HepG2 (cell line): ENCODE results near the gene CHAF1A. TPM values are rescaled to one million over a fixed set of nuclear protein-coding genes. Genes with fewer than 3 reads are reported as not detected.
A peak's percentile ranks its signal among the peaks of the same experiment; 100 is the strongest.

ENCODE experiments used
- NFYB ChIP-seq: sonication (generic); formaldehyde crosslinking; IDR thresholded peaks from 2 replicates; pipeline ENCODE4 v1.4.0; 2020; ENCODE audit warnings: missing genetic modification reagents
- RXRA ChIP-seq: sonication (generic); formaldehyde crosslinking; IDR thresholded peaks from 2 replicates; pipeline ENCODE4 v1.5.1; 2020; ENCODE audit warnings: missing genetic modification reagents
- SNAPC2 ChIP-seq: sonication (generic); formaldehyde crosslinking; IDR thresholded peaks from 2 replicates; pipeline ENCODE4 v1.8.1; 2022; ENCODE audit warnings: mild to moderate bottlenecking, missing genetic modification reagents
- SP140L ChIP-seq: sonication (generic); formaldehyde crosslinking; IDR thresholded peaks from 2 replicates; pipeline ENCODE4 v1.4.0; 2020; ENCODE audit warnings: missing genetic modification reagents, borderline replicate concordance
- SYNCRIP ChIP-seq: fragments of 200-400 bp; formaldehyde crosslinking; IDR thresholded peaks from 2 replicates; pipeline ENCODE4 v1.6.1; 2018; ENCODE audit warnings: mild to moderate bottlenecking, low read depth, low read length; ENCODE audit not compliant: insufficient read depth
- ZFP36L1 ChIP-seq: sonication (generic); formaldehyde crosslinking; IDR thresholded peaks from 2 replicates; pipeline ENCODE4 v1.8.0; 2022; ENCODE audit warnings: mild to moderate bottlenecking, missing genetic modification reagents, moderate library complexity
- ZNF124 ChIP-seq: sonication (generic); formaldehyde crosslinking; IDR thresholded peaks from 2 replicates; pipeline ENCODE4 v1.4.0; 2020; ENCODE audit warnings: missing genetic modification reagents
- ZNF446 ChIP-seq: sonication (generic); formaldehyde crosslinking; IDR thresholded peaks from 2 replicates; pipeline ENCODE4 v1.5.0; 2020; ENCODE audit warnings: mild to moderate bottlenecking, missing genetic modification reagents
- ZNF772 ChIP-seq: sonication (generic); formaldehyde crosslinking; IDR thresholded peaks from 2 replicates; pipeline ENCODE4 v1.5.0; 2020; ENCODE audit warnings: mild to moderate bottlenecking, missing genetic modification reagents
- ZSCAN25 ChIP-seq: sonication (generic); formaldehyde crosslinking; IDR thresholded peaks from 2 replicates; pipeline ENCODE4 v1.8.0; 2022; ENCODE audit warnings: mild to moderate bottlenecking, missing genetic modification reagents
- ZSCAN30 ChIP-seq: sonication (generic); formaldehyde crosslinking; IDR thresholded peaks from 2 replicates; pipeline ENCODE4 v1.5.0; 2020; ENCODE audit warnings: mild to moderate bottlenecking, missing genetic modification reagents
- polyA plus RNA-seq, 8 experiments: library from polyadenylated mRNA; depleted of rRNA in 3 of 8; stranded (reverse) in 7 of 8; unstranded in 1 of 8; fragments of >200 nt; fragmentation: Illumina TruSeq in 4 of 8; extraction: Trizol in 4 of 8; gene quantifications; 2 replicates each; pipeline versions ENCODE4 v1.2.1 to v1.2.3, GENCODE V29; 2011 to 2016; ENCODE audit warnings: low read depth in 4 of 8, missing spikeins in 1 of 8, mixed read lengths in 1 of 8; ENCODE audit not compliant: insufficient read depth in 1 of 8
- total RNA-seq, 5 experiments: library from RNA; depleted of rRNA; stranded (reverse); fragments of >200 nt; fragmentation: Illumina TruSeq; extraction: Trizol; gene quantifications; 2 replicates each; pipeline ENCODE4 v1.2.3, GENCODE V29; 2016; ENCODE audit warnings: low read depth in 1 of 5
- TF ChIP-seq, protein P1 (sequence below), 2 experiments: sonication (generic) in 1 of 2; formaldehyde crosslinking in 1 of 2; IDR thresholded peaks; 2 replicates each; pipeline versions ENCODE4 v1.4.0 to v1.6.1; 2016 to 2020; ENCODE audit warnings: borderline replicate concordance in 1 of 2, low read depth in 1 of 2, mild to moderate bottlenecking in 1 of 2, missing genetic modification reagents in 1 of 2
- TF ChIP-seq, protein P2 (sequence below): sonication (generic); formaldehyde crosslinking; IDR thresholded peaks from 2 replicates; pipeline ENCODE4 v1.5.1; 2020; ENCODE audit warnings: missing genetic modification reagents, mild to moderate bottlenecking, borderline replicate concordance
- TF ChIP-seq, protein P3 (sequence below): sonication (generic); formaldehyde crosslinking; IDR thresholded peaks from 2 replicates; pipeline ENCODE4 v1.5.1; 2020; ENCODE audit warnings: missing genetic modification reagents, mild to moderate bottlenecking, borderline replicate concordance
- TF ChIP-seq, protein P4 (sequence below): fragments of 450-650 bp; IDR thresholded peaks from 2 replicates; pipeline ENCODE4 v1.6.1; 2017
- TF ChIP-seq, protein P5 (sequence below): sonication (generic); formaldehyde crosslinking; IDR thresholded peaks from 2 replicates; pipeline ENCODE4 v1.9.0; 2021; ENCODE audit warnings: missing genetic modification reagents, borderline replicate concordance

Gene CHAF1A
- total and polyA plus RNA-seq, 2 of the 13 experiments (the other 11 are each of a cell fraction or from before 2014, with no cell fraction given), result 11.0 to 34.8 TPM

DNA sequence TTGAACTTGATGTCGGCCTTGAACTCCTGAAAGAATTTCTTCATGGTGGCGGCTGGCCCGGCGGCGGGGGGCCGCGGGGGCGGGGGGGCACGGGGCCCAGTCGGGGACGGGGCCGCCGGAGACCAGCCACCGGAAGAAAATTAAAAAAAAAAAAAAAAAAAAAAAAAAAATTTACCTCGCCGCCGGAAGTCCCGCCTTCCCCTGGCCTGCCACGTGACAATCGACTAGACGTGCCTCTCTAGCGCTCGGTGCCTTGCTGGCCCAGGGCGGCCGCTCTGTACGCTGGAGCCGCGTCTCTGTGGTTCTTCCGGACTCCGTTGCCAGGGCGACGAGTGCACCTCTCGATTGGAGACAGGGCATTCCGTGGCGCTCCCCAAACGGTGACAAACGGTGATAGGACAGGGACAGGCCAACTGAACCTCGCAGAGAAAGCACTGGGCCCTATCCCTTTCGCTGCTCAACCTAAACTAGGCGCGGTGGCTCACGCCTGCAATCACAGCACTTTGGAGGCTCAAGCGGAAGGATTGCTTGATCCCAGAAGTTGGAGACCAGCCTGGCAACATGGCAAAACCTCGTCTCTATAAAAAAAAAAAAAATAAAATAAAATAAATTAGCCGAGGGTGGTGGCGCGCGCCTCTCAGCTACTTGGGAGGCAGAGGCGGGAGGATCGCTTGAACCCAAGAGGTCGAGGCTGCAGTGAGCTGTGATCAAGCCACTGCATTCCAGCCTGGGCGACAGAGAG, 55.4 kb downstream of the CHAF1A start, which contains the start of gene UBXN6 (continued):
- TF ChIP-seq, protein P1, sequence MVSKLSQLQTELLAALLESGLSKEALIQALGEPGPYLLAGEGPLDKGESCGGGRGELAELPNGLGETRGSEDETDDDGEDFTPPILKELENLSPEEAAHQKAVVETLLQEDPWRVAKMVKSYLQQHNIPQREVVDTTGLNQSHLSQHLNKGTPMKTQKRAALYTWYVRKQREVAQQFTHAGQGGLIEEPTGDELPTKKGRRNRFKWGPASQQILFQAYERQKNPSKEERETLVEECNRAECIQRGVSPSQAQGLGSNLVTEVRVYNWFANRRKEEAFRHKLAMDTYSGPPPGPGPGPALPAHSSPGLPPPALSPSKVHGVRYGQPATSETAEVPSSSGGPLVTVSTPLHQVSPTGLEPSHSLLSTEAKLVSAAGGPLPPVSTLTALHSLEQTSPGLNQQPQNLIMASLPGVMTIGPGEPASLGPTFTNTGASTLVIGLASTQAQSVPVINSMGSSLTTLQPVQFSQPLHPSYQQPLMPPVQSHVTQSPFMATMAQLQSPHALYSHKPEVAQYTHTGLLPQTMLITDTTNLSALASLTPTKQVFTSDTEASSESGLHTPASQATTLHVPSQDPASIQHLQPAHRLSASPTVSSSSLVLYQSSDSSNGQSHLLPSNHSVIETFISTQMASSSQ (IDR thresholded peaks at IDR 0.05; ENCODE audit: low read depth), result no peak
- TF ChIP-seq, protein P1 (CRISPR knock-in tag; IDR thresholded peaks at IDR 0.05; ENCODE audit: borderline replicate concordance), result 0 out of 2 replicates have a peak, but pooled peaks have one; percentile 20
- TF ChIP-seq, protein P2, sequence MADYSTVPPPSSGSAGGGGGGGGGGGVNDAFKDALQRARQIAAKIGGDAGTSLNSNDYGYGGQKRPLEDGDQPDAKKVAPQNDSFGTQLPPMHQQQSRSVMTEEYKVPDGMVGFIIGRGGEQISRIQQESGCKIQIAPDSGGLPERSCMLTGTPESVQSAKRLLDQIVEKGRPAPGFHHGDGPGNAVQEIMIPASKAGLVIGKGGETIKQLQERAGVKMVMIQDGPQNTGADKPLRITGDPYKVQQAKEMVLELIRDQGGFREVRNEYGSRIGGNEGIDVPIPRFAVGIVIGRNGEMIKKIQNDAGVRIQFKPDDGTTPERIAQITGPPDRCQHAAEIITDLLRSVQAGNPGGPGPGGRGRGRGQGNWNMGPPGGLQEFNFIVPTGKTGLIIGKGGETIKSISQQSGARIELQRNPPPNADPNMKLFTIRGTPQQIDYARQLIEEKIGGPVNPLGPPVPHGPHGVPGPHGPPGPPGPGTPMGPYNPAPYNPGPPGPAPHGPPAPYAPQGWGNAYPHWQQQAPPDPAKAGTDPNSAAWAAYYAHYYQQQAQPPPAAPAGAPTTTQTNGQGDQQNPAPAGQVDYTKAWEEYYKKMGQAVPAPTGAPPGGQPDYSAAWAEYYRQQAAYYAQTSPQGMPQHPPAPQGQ (CRISPR knock-in tag), result no peak
- TF ChIP-seq, protein P3, sequence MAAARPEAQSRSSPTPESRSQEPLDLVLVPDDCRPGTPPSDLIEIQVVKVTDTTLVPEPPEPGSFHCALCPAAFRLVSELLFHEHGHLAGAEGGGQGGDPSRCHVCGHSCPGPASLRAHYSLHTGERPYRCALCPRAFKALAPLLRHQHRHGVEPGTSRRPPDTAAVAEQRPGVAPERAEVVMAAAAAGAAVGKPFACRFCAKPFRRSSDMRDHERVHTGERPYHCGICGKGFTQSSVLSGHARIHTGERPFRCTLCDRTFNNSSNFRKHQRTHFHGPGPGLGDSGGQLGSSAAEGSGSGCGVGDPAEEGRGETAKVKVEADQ (CRISPR knock-in tag), result no peak; the same call in 1 of the 2 replicates
- TF ChIP-seq NFYB (CRISPR knock-in tag), result peak; percentile 27; the same call in 1 of the 2 replicates
- TF ChIP-seq SYNCRIP, result no peak
- TF ChIP-seq, protein P4, sequence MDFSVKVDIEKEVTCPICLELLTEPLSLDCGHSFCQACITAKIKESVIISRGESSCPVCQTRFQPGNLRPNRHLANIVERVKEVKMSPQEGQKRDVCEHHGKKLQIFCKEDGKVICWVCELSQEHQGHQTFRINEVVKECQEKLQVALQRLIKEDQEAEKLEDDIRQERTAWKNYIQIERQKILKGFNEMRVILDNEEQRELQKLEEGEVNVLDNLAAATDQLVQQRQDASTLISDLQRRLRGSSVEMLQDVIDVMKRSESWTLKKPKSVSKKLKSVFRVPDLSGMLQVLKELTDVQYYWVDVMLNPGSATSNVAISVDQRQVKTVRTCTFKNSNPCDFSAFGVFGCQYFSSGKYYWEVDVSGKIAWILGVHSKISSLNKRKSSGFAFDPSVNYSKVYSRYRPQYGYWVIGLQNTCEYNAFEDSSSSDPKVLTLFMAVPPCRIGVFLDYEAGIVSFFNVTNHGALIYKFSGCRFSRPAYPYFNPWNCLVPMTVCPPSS, result no peak
- peak; percentile 64; the same call in 1 of the 2 replicates for TF ChIP-seq ZSCAN25 (CRISPR knock-in tag)
- no peak for TF ChIP-seq ZNF124 (CRISPR knock-in tag)
- TF ChIP-seq ZFP36L1 (CRISPR knock-in tag), result no peak
- TF ChIP-seq ZNF446 (CRISPR knock-in tag), result no peak
- TF ChIP-seq RXRA (CRISPR knock-in tag), result no peak
- no peak for TF ChIP-seq ZSCAN30 (CRISPR knock-in tag)
- TF ChIP-seq SP140L (CRISPR knock-in tag), result no peak
- 0 out of 2 replicates have a peak, but pooled peaks have one; percentile 58 for TF ChIP-seq ZNF772
- TF ChIP-seq, protein P5, sequence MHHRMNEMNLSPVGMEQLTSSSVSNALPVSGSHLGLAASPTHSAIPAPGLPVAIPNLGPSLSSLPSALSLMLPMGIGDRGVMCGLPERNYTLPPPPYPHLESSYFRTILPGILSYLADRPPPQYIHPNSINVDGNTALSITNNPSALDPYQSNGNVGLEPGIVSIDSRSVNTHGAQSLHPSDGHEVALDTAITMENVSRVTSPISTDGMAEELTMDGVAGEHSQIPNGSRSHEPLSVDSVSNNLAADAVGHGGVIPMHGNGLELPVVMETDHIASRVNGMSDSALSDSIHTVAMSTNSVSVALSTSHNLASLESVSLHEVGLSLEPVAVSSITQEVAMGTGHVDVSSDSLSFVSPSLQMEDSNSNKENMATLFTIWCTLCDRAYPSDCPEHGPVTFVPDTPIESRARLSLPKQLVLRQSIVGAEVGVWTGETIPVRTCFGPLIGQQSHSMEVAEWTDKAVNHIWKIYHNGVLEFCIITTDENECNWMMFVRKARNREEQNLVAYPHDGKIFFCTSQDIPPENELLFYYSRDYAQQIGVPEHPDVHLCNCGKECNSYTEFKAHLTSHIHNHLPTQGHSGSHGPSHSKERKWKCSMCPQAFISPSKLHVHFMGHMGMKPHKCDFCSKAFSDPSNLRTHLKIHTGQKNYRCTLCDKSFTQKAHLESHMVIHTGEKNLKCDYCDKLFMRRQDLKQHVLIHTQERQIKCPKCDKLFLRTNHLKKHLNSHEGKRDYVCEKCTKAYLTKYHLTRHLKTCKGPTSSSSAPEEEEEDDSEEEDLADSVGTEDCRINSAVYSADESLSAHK, result no peak
- no peak for TF ChIP-seq SNAPC2 (CRISPR knock-in tag)
